ENCODE results near the gene ABCG2.

Gene ABCG2

DNA sequence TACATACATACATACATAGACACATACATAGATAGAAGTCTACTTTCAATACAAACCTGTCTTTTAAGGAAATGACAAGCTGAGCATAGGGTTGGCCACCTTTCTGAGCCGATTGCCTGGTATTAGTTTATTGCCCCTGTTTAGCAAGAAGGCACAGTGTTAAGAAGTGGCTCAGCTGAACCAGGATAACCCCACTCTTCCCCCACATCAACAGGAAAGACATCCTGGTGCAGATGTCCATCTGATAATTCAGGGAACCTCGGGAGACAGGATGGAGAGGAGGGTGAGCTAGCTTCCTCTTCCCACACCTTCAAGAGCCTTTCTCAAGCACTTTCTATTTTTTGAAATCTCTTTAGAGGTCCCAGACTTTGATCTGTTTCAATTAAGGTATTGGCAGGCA, 98.7 kb downstream of the ABCG2 start (continued):
- TF ChIP-seq ZNF768 (tag by site-specific recombination; IDR thresholded peaks at IDR 0.05) (no peak), ZNF707 (tag by site-specific recombination; IDR thresholded peaks at IDR 0.05) (no peak), MYNN (tag by site-specific recombination; IDR thresholded peaks at IDR 0.05; ENCODE audit: borderline replicate concordance) (no peak), ZNF23 (tag by site-specific recombination; IDR thresholded peaks at IDR 0.05; ENCODE audit: borderline replicate concordance) (no peak), ZNF19 (tag by site-specific recombination; IDR thresholded peaks at IDR 0.05; ENCODE audit: low read depth) (no peak), ZNF138 (tag by site-specific recombination; IDR thresholded peaks at IDR 0.05; ENCODE audit: borderline replicate concordance) (no peak)

- TF ChIP-seq ZNF660 (tag by site-specific recombination; IDR thresholded peaks at IDR 0.05) (no peak), BCL6B (tag by site-specific recombination; IDR thresholded peaks at IDR 0.05) (no peak), MEIS1 (CRISPR knock-in tag; IDR thresholded peaks at IDR 0.05; ENCODE audit: borderline replicate concordance) (no peak), ZBTB21 (tag by site-specific recombination; IDR thresholded peaks at IDR 0.05) (no peak), ZNF658 (tag by site-specific recombination; IDR thresholded peaks at IDR 0.05) (no peak), SCRT2 (tag by site-specific recombination; IDR thresholded peaks at IDR 0.05) (no peak), ZNF324 (tag by site-specific recombination; IDR thresholded peaks at IDR 0.05) (no peak)
- TF ChIP-seq, protein P1, sequence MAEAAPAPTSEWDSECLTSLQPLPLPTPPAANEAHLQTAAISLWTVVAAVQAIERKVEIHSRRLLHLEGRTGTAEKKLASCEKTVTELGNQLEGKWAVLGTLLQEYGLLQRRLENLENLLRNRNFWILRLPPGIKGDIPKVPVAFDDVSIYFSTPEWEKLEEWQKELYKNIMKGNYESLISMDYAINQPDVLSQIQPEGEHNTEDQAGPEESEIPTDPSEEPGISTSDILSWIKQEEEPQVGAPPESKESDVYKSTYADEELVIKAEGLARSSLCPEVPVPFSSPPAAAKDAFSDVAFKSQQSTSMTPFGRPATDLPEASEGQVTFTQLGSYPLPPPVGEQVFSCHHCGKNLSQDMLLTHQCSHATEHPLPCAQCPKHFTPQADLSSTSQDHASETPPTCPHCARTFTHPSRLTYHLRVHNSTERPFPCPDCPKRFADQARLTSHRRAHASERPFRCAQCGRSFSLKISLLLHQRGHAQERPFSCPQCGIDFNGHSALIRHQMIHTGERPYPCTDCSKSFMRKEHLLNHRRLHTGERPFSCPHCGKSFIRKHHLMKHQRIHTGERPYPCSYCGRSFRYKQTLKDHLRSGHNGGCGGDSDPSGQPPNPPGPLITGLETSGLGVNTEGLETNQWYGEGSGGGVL (tag by site-specific recombination; IDR thresholded peaks at IDR 0.05), result no peak
- ChIA-PET CTCF (interaction anchor here (0.6 to 1.1 kb wide), 2 partner anchors 154 to 334 kb away, joined by 3 to 4 read pairs; no protein-coding TSS in a partner anchor), POLR2A (no interaction called here)
- Histone ChIP-seq H3K4me3 (ENCODE audit: low read depth, low read length) (no peak overlapping the region), H3K9me3 (ENCODE audit: control insufficient read depth, insufficient read depth, low read depth, low read length) (no peaks in the 10 kb centered on the region), H3K27ac (ENCODE audit: extremely low read depth, low read depth, low read length) (no peak overlapping the region), H3K36me3 (ENCODE audit: control insufficient read depth in 2 of 2, insufficient read depth in 1 of 2, low read length in 2 of 2) (peaks cover 14 to 56% of the 10 kb centered on the region in 2 experiments; a peak in 2 of 3 replicates), H3K4me1 (ENCODE audit: control insufficient read depth, insufficient read depth, low read length) (no peaks in the 10 kb centered on the region)
These were observed 100.1 kb downstream of the ABCG2 start for GRCh38 chr4:88058295-88058694.

DNA sequence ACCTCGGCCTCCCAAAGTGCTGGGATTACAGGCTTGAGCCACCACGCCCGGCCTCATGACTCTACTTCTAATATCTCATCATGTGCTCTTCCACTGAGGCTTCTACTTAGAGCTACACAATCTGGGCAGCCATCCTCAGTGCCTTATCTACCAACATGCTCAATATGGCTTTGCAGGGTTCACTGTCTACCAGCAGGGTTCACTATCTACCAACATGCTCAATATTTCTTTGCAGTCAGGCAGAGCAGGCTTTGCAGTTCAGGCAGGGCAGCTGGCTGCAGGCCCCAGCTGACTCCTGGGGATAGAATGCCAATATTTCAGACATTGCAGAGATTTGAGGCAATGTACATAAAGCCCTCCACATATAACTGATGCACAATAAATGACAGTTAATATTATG, 103.5 kb downstream of the ABCG2 start:
- TF ChIP-seq ZNF777 (tag by site-specific recombination; IDR thresholded peaks at IDR 0.05; ENCODE audit: borderline replicate concordance) (no peak), ZNF654 (tag by site-specific recombination; IDR thresholded peaks at IDR 0.05; ENCODE audit: low read depth) (peak; percentile 55), ZNF157 (tag by site-specific recombination; IDR thresholded peaks at IDR 0.05) (no peak), ZNF175 (tag by site-specific recombination; IDR thresholded peaks at IDR 0.05) (no peak), KLF7 (tag by site-specific recombination; IDR thresholded peaks at IDR 0.05; ENCODE audit: borderline replicate concordance) (no peak), ZNF501 (tag by site-specific recombination; IDR thresholded peaks at IDR 0.05) (no peak), HOXC10 (CRISPR knock-in tag; IDR thresholded peaks at IDR 0.05) (no peak), ZSCAN16 (tag by site-specific recombination; IDR thresholded peaks at IDR 0.05) (no peak), HOXD13 (CRISPR knock-in tag; IDR thresholded peaks at IDR 0.05; ENCODE audit: borderline replicate concordance) (no peak), ZNF624 (tag by site-specific recombination; IDR thresholded peaks at IDR 0.05) (no peak), ZNF529 (tag by site-specific recombination; IDR thresholded peaks at IDR 0.05; ENCODE audit: insufficient replicate concordance) (no peak)
- TF ChIP-seq, protein P2, sequence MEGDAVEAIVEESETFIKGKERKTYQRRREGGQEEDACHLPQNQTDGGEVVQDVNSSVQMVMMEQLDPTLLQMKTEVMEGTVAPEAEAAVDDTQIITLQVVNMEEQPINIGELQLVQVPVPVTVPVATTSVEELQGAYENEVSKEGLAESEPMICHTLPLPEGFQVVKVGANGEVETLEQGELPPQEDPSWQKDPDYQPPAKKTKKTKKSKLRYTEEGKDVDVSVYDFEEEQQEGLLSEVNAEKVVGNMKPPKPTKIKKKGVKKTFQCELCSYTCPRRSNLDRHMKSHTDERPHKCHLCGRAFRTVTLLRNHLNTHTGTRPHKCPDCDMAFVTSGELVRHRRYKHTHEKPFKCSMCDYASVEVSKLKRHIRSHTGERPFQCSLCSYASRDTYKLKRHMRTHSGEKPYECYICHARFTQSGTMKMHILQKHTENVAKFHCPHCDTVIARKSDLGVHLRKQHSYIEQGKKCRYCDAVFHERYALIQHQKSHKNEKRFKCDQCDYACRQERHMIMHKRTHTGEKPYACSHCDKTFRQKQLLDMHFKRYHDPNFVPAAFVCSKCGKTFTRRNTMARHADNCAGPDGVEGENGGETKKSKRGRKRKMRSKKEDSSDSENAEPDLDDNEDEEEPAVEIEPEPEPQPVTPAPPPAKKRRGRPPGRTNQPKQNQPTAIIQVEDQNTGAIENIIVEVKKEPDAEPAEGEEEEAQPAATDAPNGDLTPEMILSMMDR (tag by site-specific recombination; IDR thresholded peaks at IDR 0.05), result peak; percentile 41; the same call in 1 of the 2 replicates
- POLR2A ChIA-PET, result no interaction called here
- no peak overlapping the region for H3K27ac ChIP-seq (ENCODE audit: extremely low read depth, low read depth, low read length)

More for the DNA sequence above, 103.5 kb downstream of the ABCG2 start:
- CTCF ChIA-PET, result interaction anchor here (0.5 to 2.2 kb wide), 11 partner anchors 20 to 309 kb away, joined by 3 to 11 read pairs (median 3); no protein-coding TSS in a partner anchor
- H3K4me3 ChIP-seq (ENCODE audit: low read depth, low read length), result no peak overlapping the region
- H3K36me3 ChIP-seq (ENCODE audit: control insufficient read depth in 2 of 2, insufficient read depth in 1 of 2, low read length in 2 of 2), result peaks cover 17 to 68% of the 10 kb centered on the region in 2 experiments; a peak in 2 of 3 replicates
- no peaks in the 10 kb centered on the region for H3K4me1 ChIP-seq (ENCODE audit: control insufficient read depth, insufficient read depth, low read length)
- no peaks in the 10 kb centered on the region for H3K9me3 ChIP-seq (ENCODE audit: control insufficient read depth, insufficient read depth, low read depth, low read length)
